ENCODE data around the gene C1D.

C1D gene

GRCh38 chr2:68057658-68058396 lies 5.0 kb downstream of the C1D start:
- DNase-seq: no peak

GRCh38 chr2:68052717-68053422 lies 9.9 kb downstream of the C1D start:
- DNase-seq: no peak

GRCh38 chr2:68050353-68050752 lies 12.5 kb downstream of the C1D start:
- no peak for DNase-seq

GRCh38 chr2:68046642-68047240 lies 16.1 kb downstream of the C1D start:
- DNase-seq: no peak

- no peak for DNase-seq
Measured at GRCh38 chr2:68046224-68046623, 16.6 kb downstream of the C1D start.

- no peak for DNase-seq
Measured at GRCh38 chr2:68045342-68045741, 17.5 kb downstream of the C1D start.

GRCh38 chr2:68044099-68044498 lies 18.7 kb downstream of the C1D start:
- DNase-seq: peak; percentile 85

GRCh38 chr2:68043695-68044094 lies 19.1 kb downstream of the C1D start:
- no peak for DNase-seq

GRCh38 chr2:68043032-68043431 lies 19.8 kb downstream of the C1D start:
- no peak for DNase-seq

- DNase-seq: no peak
Measured at GRCh38 chr2:68041704-68042245, 21.0 kb downstream of the C1D start.

GRCh38 chr2:68040078-68040477 lies 22.7 kb downstream of the C1D start:
- DNase-seq: peak; percentile 32

- no peak for DNase-seq
Measured at GRCh38 chr2:68039317-68039716, 23.5 kb downstream of the C1D start.

- no peak for DNase-seq
Measured at GRCh38 chr2:68032702-68033101, 30.1 kb downstream of the C1D start.

- peak; percentile 68 for DNase-seq
Measured at GRCh38 chr2:68031542-68032160, 31.2 kb downstream of the C1D start.

GRCh38 chr2:68031043-68031442 lies 31.8 kb downstream of the C1D start:
- no peak for DNase-seq

GRCh38 chr2:68030529-68030928 lies 32.3 kb downstream of the C1D start:
- no peak for DNase-seq

- peak; percentile 74 for DNase-seq
Measured at GRCh38 chr2:68027959-68028358, 34.8 kb downstream of the C1D start.

GRCh38 chr2:68024450-68024849 lies 38.4 kb downstream of the C1D start:
- DNase-seq: no peak

- DNase-seq: no peak
Measured at GRCh38 chr2:68023904-68024303, 38.9 kb downstream of the C1D start.

GRCh38 chr2:68018727-68019126 lies 44.1 kb downstream of the C1D start:
- no peak for DNase-seq

- no peak for DNase-seq
Measured at GRCh38 chr2:68009526-68009925, 53.3 kb downstream of the C1D start.

GRCh38 chr2:68000170-68000825 lies 62.5 kb downstream of the C1D start:
- DNase-seq: peak; percentile 28

GRCh38 chr2:67999332-67999731 lies 63.5 kb downstream of the C1D start:
- DNase-seq: no peak
